ENCODE data around the gene CPA5. TPM values are rescaled to one million over a fixed set of nuclear protein-coding genes. Genes with fewer than 3 reads are reported as not detected.
A peak's percentile ranks its signal among the peaks of the same experiment; 100 is the strongest.

Gene CPA5
- total and polyA plus RNA-seq, 8 donors: 0.13 to 0.96 (median 0.65) TPM; not detected in 2

GRCh38 chr7:130346941-130347340, 2.3 kb downstream of the CPA5 start:
- no peaks in the 10 kb centered on the region for H3K9me3 ChIP-seq
- H3K4me3 ChIP-seq: no peak overlapping the region
- DNase-seq: no peak
- H3K36me3 ChIP-seq: no peaks in the 10 kb centered on the region
- no peak overlapping the region for H3K27ac ChIP-seq
- TF ChIP-seq CTCF (IDR thresholded peaks at IDR 0.05): no peak
- H3K27me3 ChIP-seq: peaks cover 0 to 7% of the 10 kb centered on the region in 2 donors
- no peak for ATAC-seq
- intact Hi-C loops (cut with DNase I): no loop called here
- peaks cover 0 to 2% of the 10 kb centered on the region in 2 donors for H3K4me1 ChIP-seq

- intact Hi-C loops (cut with DNase I): no loop called here
- ATAC-seq: no peak
- peaks cover 0 to 8% of the 10 kb centered on the region in 2 donors for H3K4me1 ChIP-seq
Observed at GRCh38 chr7:130349911-130350782, 5.5 kb downstream of the CPA5 start.

GRCh38 chr7:130350945-130351790, 6.6 kb downstream of the CPA5 start:
- Histone ChIP-seq H3K27me3 (peaks cover 0 to 7% of the 10 kb centered on the region in 2 donors), H3K9me3 (no peaks in the 10 kb centered on the region), H3K4me3 (no peak overlapping the region), H3K36me3 (no peaks in the 10 kb centered on the region), H3K4me1 (peaks cover 0 to 14% of the 10 kb centered on the region in 2 donors), H3K27ac (peak overlapping the region; percentile 25 to 46)
- ATAC-seq (no peak), DNase-seq (peak in 2 of 4 donors; percentile 80 to 87)
- TF ChIP-seq CTCF (IDR thresholded peaks at IDR 0.05): no peak
- intact Hi-C loops (cut with DNase I): no loop called here

More at GRCh38 chr7:130349911-130350782, 5.5 kb downstream of the CPA5 start:
- peak overlapping the region in 1 of 2 donors; percentile 46 for H3K27ac ChIP-seq
- peak in 1 of 4 donors; percentile 29 for DNase-seq
- H3K4me3 ChIP-seq: no peak overlapping the region
- TF ChIP-seq CTCF (IDR thresholded peaks at IDR 0.05): no peak
- no peaks in the 10 kb centered on the region for H3K9me3 ChIP-seq
- no peaks in the 10 kb centered on the region for H3K36me3 ChIP-seq
- peaks cover 0 to 7% of the 10 kb centered on the region in 2 donors for H3K27me3 ChIP-seq

GRCh38 chr7:130351791-130352090, 7.1 kb downstream of the CPA5 start:
- peak overlapping the region; percentile 42 to 53 for H3K27ac ChIP-seq
- peak in 1 of 4 donors; percentile 39 for DNase-seq
- H3K36me3 ChIP-seq: no peaks in the 10 kb centered on the region
- H3K4me3 ChIP-seq: no peak overlapping the region
- peaks cover 0 to 7% of the 10 kb centered on the region in 2 donors for H3K27me3 ChIP-seq
- no peak for ATAC-seq
- intact Hi-C loops (cut with DNase I): no loop called here
- no peak for TF ChIP-seq CTCF (IDR thresholded peaks at IDR 0.05)
- no peaks in the 10 kb centered on the region for H3K9me3 ChIP-seq
- H3K4me1 ChIP-seq: peaks cover 0 to 17% of the 10 kb centered on the region in 2 donors
